Spinal cord (tissue), 10 donors: ENCODE measurements around the gene ESYT3. TPM values are rescaled to one million over a fixed set of nuclear protein-coding genes. Genes with fewer than 3 reads are reported as not detected.
"Not testable (repeated sequence)": the region's sequence is repeated elsewhere in the genome, so short reads cannot be mapped to it uniquely, and the experiment has no call there.

Source experiments
- DNase-seq, 6 donors: peaks; one replicate each; pipeline versions ENCODE4 v3.0.0 to v3.0.0-alpha.2; 2013 to 2015; ENCODE audit warnings: low spot score in 6 of 6, low read depth in 4 of 6
- H3K27ac ChIP-seq: one replicate; pipeline ENCODE4 v1.5.1; 2013; ENCODE audit warnings: low read depth, low read length, control low read depth
- H3K27me3 ChIP-seq: one replicate; pipeline ENCODE4 v1.6.1; 2013; ENCODE audit warnings: low read length; ENCODE audit not compliant: control insufficient read depth, insufficient read depth
- H3K36me3 ChIP-seq: one replicate; pipeline ENCODE4 v1.6.1; 2013; ENCODE audit warnings: low read length; ENCODE audit not compliant: control insufficient read depth, insufficient read depth
- H3K4me1 ChIP-seq: one replicate; pipeline ENCODE4 v1.6.1; 2013; ENCODE audit warnings: low read length; ENCODE audit not compliant: control insufficient read depth, insufficient read depth
- H3K4me3 ChIP-seq: one replicate; pipeline ENCODE4 v1.5.1; 2013; ENCODE audit warnings: low read depth, low read length, control low read depth
- H3K9me3 ChIP-seq: one replicate; pipeline ENCODE4 v1.6.1; 2013; ENCODE audit warnings: low read length; ENCODE audit not compliant: control insufficient read depth, insufficient read depth
- WGBS: methylation state at CpG from one replicate; pipeline ENCODE4 v1.1.5; 2013; ENCODE audit warnings: missing lambda C conversion rate; ENCODE audit not compliant: insufficient coverage; 5-methylcytosine and 5-hydroxymethylcytosine counted together
- polyA plus RNA-seq, 2 donors: library from polyadenylated mRNA; unstranded; fragments of 120-200 nt; gene quantifications; one replicate each; pipeline ENCODE4 v1.2.1, GENCODE V29; 2013; ENCODE audit not compliant: insufficient read length in 2 of 2
- total RNA-seq, 2 donors: library from RNA; depleted of rRNA in 1 of 2; stranded (reverse); fragments of 120-200 nt in 1 of 2; fragments of >200 nt in 1 of 2; gene quantifications; one replicate each; pipeline versions ENCODE4 v1.2.3 to v1.2.4, GENCODE V29; 2013 to 2014
- donor health status: healthy.

Gene ESYT3
- total and polyA plus RNA-seq, 4 donors: 4.3 to 6.7 (median 5.7) TPM

GRCh38 chr3:138477801-138478200, 43.4 kb downstream of the ESYT3 start:
- Histone ChIP-seq H3K9me3 (no peaks in the 10 kb centered on the region), H3K4me1 (no peaks in the 10 kb centered on the region), H3K36me3 (no peaks in the 10 kb centered on the region), H3K27ac (no peak overlapping the region), H3K27me3 (no peaks in the 10 kb centered on the region), H3K4me3 (no peak overlapping the region)
- 96% methylated on average over 2 of the region's 3 CpGs for WGBS
- DNase-seq: no peak

DNA sequence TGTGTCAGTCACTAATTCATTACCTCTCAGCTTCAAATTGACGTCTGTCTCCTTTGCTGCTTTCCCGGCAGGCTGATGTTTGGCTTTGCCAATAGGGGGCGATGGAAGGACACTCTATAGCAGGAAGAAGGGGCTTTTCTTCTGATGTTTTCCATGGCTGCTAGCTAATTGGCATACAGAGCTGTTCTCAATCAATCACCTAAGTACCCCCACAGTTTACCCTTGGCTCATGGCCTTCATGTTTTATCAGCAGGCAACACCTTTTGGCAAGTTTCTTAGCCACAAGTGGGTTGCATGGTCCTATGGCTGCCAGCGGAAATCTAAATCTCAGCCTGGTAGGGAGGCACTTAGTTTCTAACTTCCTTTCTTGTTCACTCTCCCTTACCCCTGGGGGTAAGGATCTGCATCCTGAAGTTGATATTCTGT, 45.0 kb downstream of the ESYT3 start:
- Histone ChIP-seq H3K4me3 (no peak overlapping the region), H3K4me1 (no peaks in the 10 kb centered on the region), H3K27me3 (no peaks in the 10 kb centered on the region), H3K27ac (no peak overlapping the region), H3K36me3 (no peaks in the 10 kb centered on the region), H3K9me3 (no peaks in the 10 kb centered on the region)
- peak in 4 of 6 donors; percentile 2 to 61 (median 22) for DNase-seq
- 0% methylated on average over 1 of the region's 4 CpGs for WGBS

GRCh38 chr3:138484672-138485071, 50.3 kb downstream of the ESYT3 start:
- not testable (repeated sequence) for H3K27me3 ChIP-seq, H3K4me1 ChIP-seq, H3K36me3 ChIP-seq, H3K27ac ChIP-seq, DNase-seq, H3K4me3 ChIP-seq
- 97% methylated on average over 10 of the region's 17 CpGs for WGBS
- peaks cover 10% of the 10 kb centered on the region for H3K9me3 ChIP-seq

- WGBS: no CpG with 5 or more reads among the region's 6 CpGs
- H3K4me3 ChIP-seq: not testable (repeated sequence)
- peaks cover 12% of the 10 kb centered on the region for H3K9me3 ChIP-seq
Observed at GRCh38 chr3:138486580-138486979, 52.2 kb downstream of the ESYT3 start.

DNA sequence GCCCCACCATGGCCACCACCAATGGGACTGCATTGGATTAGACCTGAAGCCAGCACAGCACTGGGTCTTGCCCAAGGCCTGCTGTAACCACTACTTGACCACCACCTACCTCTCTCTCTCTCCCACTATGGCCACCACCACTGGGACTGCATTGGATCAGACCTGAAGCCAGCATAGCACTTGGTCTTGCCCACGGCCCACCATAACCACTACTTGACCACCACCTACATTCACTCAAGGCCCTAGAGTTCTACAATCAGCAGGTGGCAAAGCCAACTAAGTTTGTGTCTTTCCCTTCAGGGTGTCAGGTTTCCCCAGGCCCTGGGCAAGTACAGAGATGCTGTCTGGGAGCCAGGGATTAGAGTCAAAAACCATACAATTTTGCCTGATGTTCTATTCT, 57.6 kb downstream of the ESYT3 start:
- Histone ChIP-seq H3K9me3 (peaks cover 10% of the 10 kb centered on the region), H3K4me3 (no peak overlapping the region), H3K4me1 (no peaks in the 10 kb centered on the region), H3K27ac (no peak overlapping the region), H3K27me3 (no peaks in the 10 kb centered on the region), H3K36me3 (peaks cover 3% of the 10 kb centered on the region)
- WGBS: 100% methylated on average over 1 of the region's 1 CpG
- no peak for DNase-seq

More at GRCh38 chr3:138486580-138486979, 52.2 kb downstream of the ESYT3 start:
- not testable (repeated sequence) for H3K27ac ChIP-seq, H3K4me1 ChIP-seq, H3K27me3 ChIP-seq, H3K36me3 ChIP-seq, DNase-seq

DNA sequence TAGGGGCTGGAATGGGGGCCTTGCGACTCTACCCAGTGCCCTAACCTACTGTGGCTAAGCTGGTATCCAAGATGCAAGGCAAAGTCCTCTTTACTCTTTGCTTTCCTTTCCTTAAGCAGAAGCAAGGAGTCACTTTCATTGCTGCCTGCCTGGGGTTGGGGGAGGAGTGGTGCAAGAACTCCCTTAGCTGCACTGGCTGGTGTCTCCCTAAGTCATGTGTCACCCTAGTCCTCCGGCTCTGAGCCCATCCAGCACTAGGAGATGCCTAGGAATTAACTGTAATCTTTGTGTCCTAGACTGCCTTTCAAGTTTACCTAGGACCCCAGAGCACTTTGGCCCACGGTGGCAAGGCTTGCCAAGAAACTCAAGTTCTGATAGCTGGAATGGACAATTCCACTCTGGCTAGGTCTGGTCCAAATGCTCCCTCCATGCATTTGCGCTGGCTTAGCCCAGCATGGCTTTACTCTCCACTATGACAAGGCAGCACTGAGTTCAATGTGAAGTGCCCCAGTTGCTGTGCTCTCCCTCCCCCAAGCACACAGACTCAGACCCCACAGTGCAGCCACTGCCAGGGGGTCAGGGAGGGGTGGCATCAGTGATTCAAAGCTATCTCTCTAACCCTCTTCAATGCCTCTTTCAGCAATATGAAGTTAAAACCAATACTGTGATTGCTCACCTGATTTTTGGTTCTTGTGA, 58.7 kb downstream of the ESYT3 start:
- Histone ChIP-seq H3K4me3 (no peak overlapping the region), H3K27me3 (no peaks in the 10 kb centered on the region), H3K4me1 (no peaks in the 10 kb centered on the region), H3K9me3 (peaks cover 1% of the 10 kb centered on the region), H3K27ac (no peak overlapping the region), H3K36me3 (peaks cover 3% of the 10 kb centered on the region)
- DNase-seq: no peak
- 98% methylated on average over 4 of the region's 4 CpGs for WGBS

GRCh38 chr3:138493804-138494606, 59.6 kb downstream of the ESYT3 start:
- no peak overlapping the region for H3K4me3 ChIP-seq
- H3K27me3 ChIP-seq: no peaks in the 10 kb centered on the region
- H3K36me3 ChIP-seq: peaks cover 3% of the 10 kb centered on the region
- peak in 1 of 6 donors; percentile 3 for DNase-seq
- no CpG with 5 or more reads among the region's 3 CpGs for WGBS
- no peak overlapping the region for H3K27ac ChIP-seq
- H3K4me1 ChIP-seq: no peaks in the 10 kb centered on the region
- H3K9me3 ChIP-seq: peaks cover 1% of the 10 kb centered on the region

DNA sequence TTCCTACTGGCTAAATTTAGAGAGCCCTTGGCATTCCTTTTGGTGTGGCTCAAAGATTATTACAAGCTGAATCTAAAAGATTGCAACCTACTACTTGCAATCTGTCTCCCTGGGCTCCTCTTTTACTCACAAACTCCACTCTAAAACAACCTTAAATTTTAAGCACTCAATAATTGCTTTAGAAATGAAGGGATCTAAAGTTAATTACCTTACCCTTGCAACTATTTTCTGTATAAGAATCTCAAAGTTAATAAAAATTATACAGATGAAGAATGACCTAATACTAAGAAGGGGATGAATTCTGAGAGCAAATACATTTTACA, 60.2 kb downstream of the ESYT3 start:
- Histone ChIP-seq H3K9me3 (peaks cover 1% of the 10 kb centered on the region), H3K27me3 (no peaks in the 10 kb centered on the region), H3K27ac (no peak overlapping the region), H3K4me1 (no peaks in the 10 kb centered on the region), H3K4me3 (no peak overlapping the region), H3K36me3 (peaks cover 5% of the 10 kb centered on the region)
- DNase-seq: no peak

- H3K9me3 ChIP-seq, DNase-seq, H3K27me3 ChIP-seq, H3K36me3 ChIP-seq, H3K4me3 ChIP-seq, H3K27ac ChIP-seq, H3K4me1 ChIP-seq: not testable (repeated sequence)
- WGBS: 100% methylated on average over 1 of the region's 3 CpGs
Observed at GRCh38 chr3:138495638-138496037, 61.2 kb downstream of the ESYT3 start.

GRCh38 chr3:138496436-138496835, 62.0 kb downstream of the ESYT3 start:
- Histone ChIP-seq H3K9me3 (no peaks in the 10 kb centered on the region), H3K36me3 (peaks cover 9% of the 10 kb centered on the region), H3K4me3 (no peak overlapping the region), H3K27ac (no peak overlapping the region), H3K27me3 (no peaks in the 10 kb centered on the region), H3K4me1 (no peaks in the 10 kb centered on the region)
- no CpG with 5 or more reads among the region's 2 CpGs for WGBS
- DNase-seq: no peak
